Lower leg skin (tissue), 4 donors: Measurements from ENCODE around the gene ZYX. TPM values are rescaled to one million over a fixed set of nuclear protein-coding genes. Genes with fewer than 3 reads are reported as not detected.

Source experiments
- DNase-seq, 2 donors: peaks; one replicate each; pipeline ENCODE4 v3.0.0-alpha.2; 2019; ENCODE audit warnings: low spot score in 2 of 2
- H3K4me3 ChIP-seq: fragments of 200-600 bp; sonication (generic); 2 replicates; pipeline ENCODE4 v1.5.1; 2017; ENCODE audit warnings: mild to moderate bottlenecking, low read depth; ENCODE audit not compliant: poor library complexity, severe bottlenecking
- POLR2A ChIP-seq, 2 donors: fragments of 450-650 bp; IDR thresholded peaks; one replicate each; pipeline ENCODE4 v1.6.1; 2016 to 2017; ENCODE audit warnings: antibody characterized with exemption in 2 of 2, mild to moderate bottlenecking in 1 of 2, moderate library complexity in 1 of 2
- WGBS, 2 donors: methylation state at CpG; one replicate each; pipeline ENCODE4 v1.1.5; 2018; 5-methylcytosine and 5-hydroxymethylcytosine counted together
- intact Hi-C: fragments of 100-400 bp; cut with DNase I; formaldehyde crosslinking; loops from one replicate; pipeline ENCODE4 v1.15.0; 2023; ENCODE audit warnings: low total_unique reads
- total RNA-seq, 4 donors: library from RNA; depleted of rRNA; stranded (reverse); fragments of >200 nt; gene quantifications; one replicate each; pipeline ENCODE4 v1.1.0, GENCODE V29; 2016
- TF ChIP-seq, protein P1 (sequence below), 3 donors: fragments of 450-650 bp; IDR thresholded peaks; one replicate each; pipeline ENCODE4 v1.5.1; 2016; ENCODE audit warnings: antibody characterized with exemption in 3 of 3, mild to moderate bottlenecking in 3 of 3, moderate library complexity in 2 of 3

ZYX gene
- total RNA-seq, 4 donors from 2014 or later = 45.6 to 91.1 (median 60.9) TPM

- intact Hi-C loops = no loop called here
- TF ChIP-seq, protein P1, sequence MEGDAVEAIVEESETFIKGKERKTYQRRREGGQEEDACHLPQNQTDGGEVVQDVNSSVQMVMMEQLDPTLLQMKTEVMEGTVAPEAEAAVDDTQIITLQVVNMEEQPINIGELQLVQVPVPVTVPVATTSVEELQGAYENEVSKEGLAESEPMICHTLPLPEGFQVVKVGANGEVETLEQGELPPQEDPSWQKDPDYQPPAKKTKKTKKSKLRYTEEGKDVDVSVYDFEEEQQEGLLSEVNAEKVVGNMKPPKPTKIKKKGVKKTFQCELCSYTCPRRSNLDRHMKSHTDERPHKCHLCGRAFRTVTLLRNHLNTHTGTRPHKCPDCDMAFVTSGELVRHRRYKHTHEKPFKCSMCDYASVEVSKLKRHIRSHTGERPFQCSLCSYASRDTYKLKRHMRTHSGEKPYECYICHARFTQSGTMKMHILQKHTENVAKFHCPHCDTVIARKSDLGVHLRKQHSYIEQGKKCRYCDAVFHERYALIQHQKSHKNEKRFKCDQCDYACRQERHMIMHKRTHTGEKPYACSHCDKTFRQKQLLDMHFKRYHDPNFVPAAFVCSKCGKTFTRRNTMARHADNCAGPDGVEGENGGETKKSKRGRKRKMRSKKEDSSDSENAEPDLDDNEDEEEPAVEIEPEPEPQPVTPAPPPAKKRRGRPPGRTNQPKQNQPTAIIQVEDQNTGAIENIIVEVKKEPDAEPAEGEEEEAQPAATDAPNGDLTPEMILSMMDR (IDR thresholded peaks at IDR 0.05) = no peak
- no peak for TF ChIP-seq POLR2A (IDR thresholded peaks at IDR 0.05)
- DNase-seq = peak in 1 of 2 donors; percentile 82
- no peak overlapping the region for H3K4me3 ChIP-seq
- WGBS, 2 donors = 98 to 100% methylated on average over 6 of the region's 6 CpGs
These were observed 11.7 kb downstream of the ZYX start for GRCh38 chr7:143392875-143393266.

DNA sequence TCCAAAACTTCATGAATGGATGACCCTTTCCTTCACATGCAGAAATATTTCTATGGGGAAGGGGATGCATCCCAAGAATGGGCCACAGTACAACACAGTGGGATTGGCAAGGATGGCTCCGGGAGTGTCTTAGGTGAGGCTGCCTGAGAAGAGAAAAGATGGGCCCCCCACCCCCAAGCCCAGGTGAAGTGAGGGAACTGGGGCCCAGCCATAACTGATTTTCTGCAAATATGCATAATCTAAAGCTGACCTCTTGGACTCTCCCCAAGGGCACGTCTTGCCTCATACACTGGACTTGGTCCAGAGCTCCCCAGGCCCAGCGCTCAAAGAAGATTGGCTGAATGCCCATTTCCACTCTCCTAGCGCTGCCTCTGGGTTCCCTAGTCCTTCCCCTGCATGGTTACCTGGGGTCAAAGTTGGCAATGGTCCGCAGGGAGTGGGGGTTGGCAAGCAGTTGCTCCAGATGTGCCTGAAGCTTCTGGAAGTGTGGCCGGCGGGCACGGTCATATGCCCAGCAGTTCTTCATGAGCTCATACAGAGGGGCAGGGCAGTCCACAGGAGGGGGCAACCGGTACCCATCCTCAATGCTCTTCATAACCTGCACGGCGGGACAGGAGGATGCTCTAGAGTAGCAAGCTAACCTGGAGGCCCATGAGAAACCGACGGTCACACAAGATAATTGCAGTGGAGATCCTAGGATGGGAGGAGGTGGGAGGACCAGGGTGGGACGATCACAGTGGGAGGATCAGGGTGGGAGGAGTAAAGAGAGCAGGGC is 12.3 kb downstream of the ZYX start:
- 87% methylated on average over 13 to 14 of the region's 14 CpGs for WGBS, 2 donors
- no peak overlapping the region for H3K4me3 ChIP-seq
- no peak for TF ChIP-seq POLR2A (IDR thresholded peaks at IDR 0.05)
- peak in 1 of 2 donors; percentile 86 for DNase-seq
- intact Hi-C loops = no loop called here

DNA sequence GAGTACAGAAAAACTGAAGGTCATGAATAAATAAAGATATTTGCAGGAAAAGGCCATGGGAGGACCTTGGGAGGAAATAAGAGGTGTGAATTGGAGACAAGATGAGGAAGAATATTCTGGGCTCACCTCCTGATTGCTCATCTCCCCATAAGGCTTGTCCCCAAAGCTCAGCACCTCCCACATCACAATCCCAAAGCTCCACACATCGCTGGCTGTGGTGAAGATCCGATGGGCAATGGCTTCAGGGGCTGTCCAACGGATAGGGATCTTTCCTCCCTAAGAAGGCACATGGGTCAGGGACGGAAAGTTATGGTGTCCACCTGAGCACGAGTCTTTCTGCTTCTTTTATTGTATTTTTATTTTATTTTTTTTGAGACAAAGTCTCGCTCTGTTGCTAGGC is 12.9 kb downstream of the ZYX start:
- no peak for DNase-seq
- H3K4me3 ChIP-seq = no peak overlapping the region
- intact Hi-C loops = no loop called here
- WGBS, 2 donors = 92% methylated on average over 6 of the region's 6 CpGs
- TF ChIP-seq, protein P1 (IDR thresholded peaks at IDR 0.05) = no peak

DNA sequence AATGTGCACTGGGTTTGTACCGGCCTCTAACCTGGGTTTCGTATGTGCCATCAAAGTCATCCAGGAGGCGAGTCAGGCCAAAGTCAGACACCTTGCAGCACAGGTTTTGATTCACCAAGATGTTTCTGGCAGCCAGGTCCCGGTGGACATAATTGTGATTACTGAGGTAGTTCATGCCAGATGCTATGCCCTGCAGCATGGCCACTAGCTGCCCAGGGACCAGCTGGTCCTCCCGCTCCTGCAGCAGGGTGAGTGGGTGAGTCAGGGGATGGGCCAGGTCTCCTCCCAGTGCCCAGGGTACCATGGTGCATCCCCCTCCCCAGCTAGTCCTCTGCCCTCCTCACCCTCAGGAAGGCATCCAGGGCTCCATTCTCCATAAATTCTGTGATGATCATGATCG is 13.6 kb downstream of the ZYX start:
- TF ChIP-seq, protein P1 (IDR thresholded peaks at IDR 0.05) = no peak
- no peak for TF ChIP-seq POLR2A (IDR thresholded peaks at IDR 0.05)
- no peak overlapping the region for H3K4me3 ChIP-seq
- 77 to 87% methylated on average over 6 of the region's 6 CpGs for WGBS, 2 donors
- intact Hi-C loops = no loop called here
- peak in 1 of 2 donors; percentile 82 for DNase-seq

GRCh38 chr7:143395187-143396149 is 14.3 kb downstream of the ZYX start:
- WGBS, 2 donors = 77 to 80% methylated on average over 20 to 21 of the region's 21 CpGs
- H3K4me3 ChIP-seq = no peak overlapping the region
- DNase-seq = peak in 1 of 2 donors; percentile 83
- TF ChIP-seq, protein P1 (IDR thresholded peaks at IDR 0.05) = no peak
- TF ChIP-seq POLR2A (IDR thresholded peaks at IDR 0.05) = no peak
- intact Hi-C loops = no loop called here

- WGBS, 2 donors = 66 to 80% methylated on average over 4 to 7 of the region's 7 CpGs
- intact Hi-C loops = no loop called here
- no peak overlapping the region for H3K4me3 ChIP-seq
- TF ChIP-seq, protein P1 (IDR thresholded peaks at IDR 0.05) = no peak
- TF ChIP-seq POLR2A (IDR thresholded peaks at IDR 0.05) = no peak
- DNase-seq = peak in 1 of 2 donors; percentile 69
These were observed 15.0 kb downstream of the ZYX start for GRCh38 chr7:143396182-143396581.
